CD14-positive monocyte (primary cell): ENCODE data around the gene CHL1. TPM values are rescaled to one million over a fixed set of nuclear protein-coding genes. Genes with fewer than 3 reads are reported as not detected.

Experiments
- DNase-seq, 3 donors: peaks; one replicate each; pipeline ENCODE4 v3.0.0-alpha.2; 2011 to 2022
- H2AFZ ChIP-seq: 2 replicates; pipeline ENCODE4 v1.6.0; 2012; ENCODE audit warnings: mild to moderate bottlenecking, low read depth, low read length, inconsistent platforms; ENCODE audit not compliant: insufficient read depth, poor library complexity, severe bottlenecking
- H3K27ac ChIP-seq, 2 donors: 1 replicate in 1 of 2; 2 replicates in 1 of 2; pipeline ENCODE4 v1.5.1; 2012 to 2013; ENCODE audit warnings: low read length in 2 of 2, control low read depth in 1 of 2, inconsistent platforms in 1 of 2, low read depth in 1 of 2, mild to moderate bottlenecking in 1 of 2
- H3K27me3 ChIP-seq, 2 donors: one replicate each; pipeline versions ENCODE4 v1.6.0 to v1.6.1; 2011 to 2013; ENCODE audit warnings: low read length in 2 of 2; ENCODE audit not compliant: control insufficient read depth in 2 of 2, insufficient read depth in 2 of 2
- H3K36me3 ChIP-seq, 2 donors: replicated peaks in 1 of 2; 1 replicate in 1 of 2; 2 replicates in 1 of 2; pipeline versions ENCODE4 v1.5.1 to v1.6.1; 2012 to 2013; ENCODE audit warnings: low read length in 2 of 2, control low read depth in 1 of 2, inconsistent platforms in 1 of 2, mild to moderate bottlenecking in 1 of 2; ENCODE audit not compliant: insufficient read depth in 2 of 2, control insufficient read depth in 1 of 2
- H3K4me1 ChIP-seq, 2 donors: 1 replicate in 1 of 2; 2 replicates in 1 of 2; pipeline versions ENCODE4 v1.5.1 to v1.6.1; 2012 to 2013; ENCODE audit warnings: low read length in 2 of 2, control low read depth in 1 of 2, inconsistent platforms in 1 of 2, mild to moderate bottlenecking in 1 of 2, moderate library complexity in 1 of 2; ENCODE audit not compliant: insufficient read depth in 2 of 2, control insufficient read depth in 1 of 2
- H3K4me2 ChIP-seq: replicated peaks from 2 replicates; pipeline ENCODE3; 2012; ENCODE audit warnings: low read length, moderate library complexity, mild to moderate bottlenecking; ENCODE audit not compliant: poor library complexity, severe bottlenecking; ENCODE audit errors: extremely low read depth
- H3K4me3 ChIP-seq, 3 experiments: fragments of 200-600 bp in 1 of 3; sonication (generic) in 1 of 3; replicated peaks in 1 of 3; 1 replicate in 2 of 3; 2 replicates in 1 of 3; pipeline ENCODE4 v1.5.1; 2011 to 2013; ENCODE audit warnings: low read length in 3 of 3, mild to moderate bottlenecking in 3 of 3, control low read depth in 2 of 3, low read depth in 2 of 3, inconsistent platforms in 1 of 3, moderate library complexity in 1 of 3
- H3K79me2 ChIP-seq: 2 replicates; pipeline ENCODE4 v1.6.0; 2012; ENCODE audit warnings: mild to moderate bottlenecking, control low read depth, inconsistent platforms, low read length, moderate library complexity; ENCODE audit not compliant: insufficient read depth
- H3K9ac ChIP-seq: 2 replicates; pipeline ENCODE4 v1.6.0; 2017; ENCODE audit warnings: low read length, mild to moderate bottlenecking; ENCODE audit not compliant: insufficient read depth, poor library complexity, severe bottlenecking
- H3K9me3 ChIP-seq, 2 donors: replicated peaks in 1 of 2; 1 replicate in 1 of 2; 2 replicates in 1 of 2; pipeline versions ENCODE4 v1.5.1 to v1.6.1; 2012 to 2013; ENCODE audit warnings: low read length in 2 of 2, control low read depth in 1 of 2; ENCODE audit not compliant: control insufficient read depth in 1 of 2, insufficient read depth in 1 of 2
- H4K20me1 ChIP-seq: 2 replicates; pipeline ENCODE4 v1.6.0; 2012; ENCODE audit warnings: mild to moderate bottlenecking, low read length, control low read depth, moderate library complexity; ENCODE audit not compliant: insufficient read depth
- H3K27ac Mint-ChIP-seq, 7 donors: one replicate each; pipeline ENCODE4 v1.8.0; 2020; ENCODE audit warnings: mild to moderate bottlenecking in 7 of 7, mixed read lengths in 7 of 7, moderate library complexity in 6 of 7, inconsistent platforms in 2 of 7
- H3K27me3 Mint-ChIP-seq, 3 donors: one replicate each; pipeline ENCODE4 v1.8.0; 2021 to 2022; ENCODE audit warnings: low read depth in 3 of 3, mild to moderate bottlenecking in 3 of 3, mixed read lengths in 3 of 3, moderate library complexity in 3 of 3, inconsistent platforms in 1 of 3
- H3K36me3 Mint-ChIP-seq, 2 donors: one replicate each; pipeline ENCODE4 v1.8.0; 2020; ENCODE audit warnings: mixed read lengths in 2 of 2, inconsistent platforms in 1 of 2, mild to moderate bottlenecking in 1 of 2
- H3K4me1 Mint-ChIP-seq: one replicate; pipeline ENCODE4 v1.8.0; 2020; ENCODE audit warnings: mild to moderate bottlenecking, mixed read lengths
- H3K4me3 Mint-ChIP-seq, 2 donors: one replicate each; pipeline ENCODE4 v1.8.0; 2020; ENCODE audit warnings: mild to moderate bottlenecking in 2 of 2, mixed read lengths in 2 of 2, moderate library complexity in 1 of 2
- H3K9me3 Mint-ChIP-seq, 7 donors: one replicate each; pipeline ENCODE4 v1.8.0; 2020 to 2022; ENCODE audit warnings: mixed read lengths in 7 of 7, mild to moderate bottlenecking in 6 of 7, moderate library complexity in 6 of 7, inconsistent platforms in 2 of 7
- CTCF ChIP-seq: fragments of 200-600 bp; IDR thresholded peaks from one replicate; pipeline ENCODE4 v1.8.0; 2022; ENCODE audit warnings: antibody characterized with exemption, mild to moderate bottlenecking
- WGBS: methylation state at CpG from one replicate; pipeline ENCODE4 v1.1.5; 2013; ENCODE audit warnings: missing lambda C conversion rate; ENCODE audit not compliant: insufficient coverage; 5-methylcytosine and 5-hydroxymethylcytosine counted together
- intact Hi-C, 2 donors: fragments of 100-400 bp; cut with micrococcal nuclease; formaldehyde crosslinking; loops; one replicate each; pipeline versions ENCODE4 v1.15.0 to v1.15.1; 2023
- polyA plus RNA-seq, 3 donors: library from polyadenylated mRNA; depleted of rRNA in 1 of 3; unstranded in 2 of 3; stranded (reverse) in 1 of 3; fragments of 300-500 nt in 2 of 3; fragments of >200 nt in 1 of 3; fragmentation: Illumina TruSeq in 2 of 3; gene quantifications; 1 replicate in 2 of 3; 2 replicates in 1 of 3; pipeline ENCODE4 v1.2.3, GENCODE V29; 2012 to 2021

The CHL1 gene
- polyA plus RNA-seq, 3 donors: not detected

- intact Hi-C loops: no loop called here
- H3K27me3 ChIP-seq: no peaks in the 10 kb centered on the region
- H3K36me3 Mint-ChIP-seq: no peaks in the 10 kb centered on the region
- H2AFZ ChIP-seq: no peak overlapping the region
- no peaks in the 10 kb centered on the region for H3K9me3 ChIP-seq
- H3K9me3 Mint-ChIP-seq: peaks cover 0 to 2% (median 0%) of the 10 kb centered on the region in 7 donors
- no peak for TF ChIP-seq CTCF
- H3K27me3 Mint-ChIP-seq: no peaks in the 10 kb centered on the region
- no peak overlapping the region for H3K4me2 ChIP-seq
- H3K4me1 Mint-ChIP-seq: no peaks in the 10 kb centered on the region
- H3K79me2 ChIP-seq: no peaks in the 10 kb centered on the region
- H4K20me1 ChIP-seq: no peaks in the 10 kb centered on the region
- DNase-seq: no peak
- H3K27ac ChIP-seq: no peak overlapping the region
- no peaks in the 10 kb centered on the region for H3K4me1 ChIP-seq
- no peak overlapping the region for H3K4me3 Mint-ChIP-seq
- H3K4me3 ChIP-seq: no peak overlapping the region
- H3K36me3 ChIP-seq: no peaks in the 10 kb centered on the region
- H3K9ac ChIP-seq: no peak overlapping the region
- H3K27ac Mint-ChIP-seq: no peak overlapping the region
Observed at GRCh38 chr3:385151-385550, 188.6 kb downstream of the CHL1 start.

GRCh38 chr3:394775-395174 lies 198.2 kb downstream of the CHL1 start:
- H3K36me3 ChIP-seq: no peaks in the 10 kb centered on the region
- Mint-ChIP-seq H3K36me3 (no peaks in the 10 kb centered on the region), H3K9me3 (no peaks in the 10 kb centered on the region), H3K27me3 (no peaks in the 10 kb centered on the region), H3K27ac (no peak overlapping the region), H3K4me1 (no peaks in the 10 kb centered on the region), H3K4me3 (no peak overlapping the region)
- intact Hi-C loops: no loop called here
- H3K4me1 ChIP-seq: no peaks in the 10 kb centered on the region
- no peak overlapping the region for H3K9ac ChIP-seq
- no peaks in the 10 kb centered on the region for H3K9me3 ChIP-seq
- no peak for TF ChIP-seq CTCF
- no peaks in the 10 kb centered on the region for H3K27me3 ChIP-seq
- H3K4me2 ChIP-seq: no peak overlapping the region
- DNase-seq: no peak
- H2AFZ ChIP-seq: no peak overlapping the region
- no peaks in the 10 kb centered on the region for H4K20me1 ChIP-seq
- no peak overlapping the region for H3K27ac ChIP-seq
- no CpG with 5 or more reads among the region's 4 CpGs for WGBS
- H3K79me2 ChIP-seq: no peaks in the 10 kb centered on the region
- no peak overlapping the region for H3K4me3 ChIP-seq
